Regular cardiac myocyte (primary cell): ENCODE results near the gene MLLT6. TPM values are rescaled to one million over a fixed set of nuclear protein-coding genes. Genes with fewer than 3 reads are reported as not detected.

Experiments used
- total RNA-seq: library from RNA; depleted of rRNA; stranded (reverse); fragments of >200 nt; gene quantifications from 2 replicates; pipeline ENCODE4 v1.2.3, GENCODE V29; 2014

Gene MLLT6
- total RNA-seq: 15.7 and 25.4 TPM in 2 replicates

GRCh38 chr17:38704606-38705522 lies at the start of gene MLLT6:
Gene MLLT6 (plus strand): TSS chr17:38705273. CDS start chr17:38705633, 360 bp downstream.

GRCh38 chr17:38674749-38675615 lies 30.1 kb upstream of the MLLT6 start, which contains the start of gene EPOP:
Gene EPOP (minus strand): TSS chr17:38674957. CDS start chr17:38674495, 462 bp downstream.

DNA sequence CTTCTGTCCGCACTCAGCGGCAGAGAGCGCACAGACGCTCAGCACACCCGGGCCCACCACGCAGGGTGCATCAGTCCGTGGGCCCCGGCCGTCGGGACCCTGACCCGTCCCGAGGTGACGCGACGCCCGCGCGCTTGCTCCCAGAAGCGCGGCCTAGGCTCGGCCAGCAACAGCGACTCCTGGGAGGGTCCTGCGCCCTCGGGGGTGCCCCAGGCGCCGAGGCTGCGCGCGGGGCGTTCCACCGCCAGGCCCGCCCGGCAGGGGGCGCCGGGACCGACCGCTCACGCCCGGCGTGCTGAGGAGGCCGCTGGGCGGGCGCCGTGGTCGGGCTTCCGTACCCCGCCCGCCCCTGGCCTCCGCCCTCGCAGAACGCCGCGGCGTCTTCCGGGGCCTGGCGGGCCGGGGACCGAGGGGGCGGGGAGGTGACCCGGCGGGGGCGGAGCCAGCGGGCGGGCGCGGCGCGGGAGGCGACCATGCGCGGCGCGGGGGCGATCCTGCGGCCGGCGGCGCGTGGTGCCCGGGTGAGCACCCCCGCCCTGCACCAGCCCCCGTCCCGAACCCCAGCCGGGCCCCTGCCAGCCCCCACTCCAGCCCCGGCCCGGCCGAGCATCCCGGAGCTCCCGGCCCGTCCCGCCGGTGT lies 24.9 kb downstream of the MLLT6 start, which contains the start of gene CISD3:
CISD3 (plus strand) TSS at position 456 of the 640 bp plus-strand sequence; CDS start at position 474, 18 bp downstream.

DNA sequence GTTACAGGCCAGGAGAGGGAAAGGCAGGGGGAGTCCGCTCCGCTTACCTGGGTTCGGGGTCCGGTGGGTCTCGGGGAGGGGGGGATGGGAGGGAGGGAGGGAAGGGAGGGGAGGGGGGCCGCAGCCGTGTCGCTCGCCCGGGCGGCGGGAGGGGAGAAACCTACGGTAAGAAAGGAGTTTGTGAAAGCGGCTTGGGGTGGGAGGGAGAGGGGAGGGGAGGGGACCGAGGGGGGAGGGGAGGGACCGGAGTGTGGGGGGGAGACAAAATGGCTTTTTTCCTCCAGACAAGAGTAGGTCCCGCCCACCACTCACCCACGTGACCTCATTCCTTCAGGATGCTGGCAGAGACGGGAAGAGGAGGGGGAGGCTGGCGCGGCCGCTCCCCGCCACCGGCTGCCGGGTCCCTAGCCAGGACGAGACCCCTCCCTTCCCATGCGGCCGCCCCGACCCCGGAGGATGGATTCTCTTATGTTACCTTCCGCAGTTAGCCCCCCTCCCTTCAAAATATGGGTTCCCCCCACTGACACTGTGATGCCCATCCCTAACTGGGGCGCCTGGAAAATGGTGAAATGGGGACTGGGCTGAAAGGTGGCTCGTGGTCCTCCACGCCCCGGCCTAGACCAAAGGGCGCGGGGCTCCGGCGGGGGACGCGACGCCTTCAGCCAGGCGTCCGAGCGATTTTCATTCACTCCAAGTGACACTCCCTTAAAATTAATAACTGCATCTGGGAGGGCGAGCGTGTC lies 43.2 kb downstream of the MLLT6 start, which contains the start of gene PCGF2:
PCGF2 (minus strand) TSS at position 188 of the 743 bp plus-strand sequence. CDS start 7,934 bp downstream, outside the sequence.

GRCh38 chr17:38752308-38753070 lies 47.4 kb downstream of the MLLT6 start, which contains the start of gene PSMB3:
Gene PSMB3 (plus strand): TSS chr17:38752741. CDS start chr17:38752827, 86 bp downstream.

Other genes starting within 250 kb of the MLLT6 start
- under 0.01 TPM in 1 of 2 replicates, not detected in the other for gene SRCIN1, start 99.3 kb upstream of the MLLT6 start, total RNA-seq
- gene EPOP, start 30.3 kb upstream of the MLLT6 start, total RNA-seq: 1.1 and 1.5 TPM in 2 replicates
- gene CISD3, start 25.1 kb downstream of the MLLT6 start, total RNA-seq: 3.9 and 11.1 TPM in 2 replicates
- gene PCGF2, start 43.1 kb downstream of the MLLT6 start, total RNA-seq: 1.7 and 1.9 TPM in 2 replicates
- gene PSMB3, start 47.5 kb downstream of the MLLT6 start, total RNA-seq: 157 and 293 TPM in 2 replicates
- gene PIP4K2B, start 94.3 kb downstream of the MLLT6 start, total RNA-seq: 68.8 and 87.6 TPM in 2 replicates
- gene CWC25, start 120.0 kb downstream of the MLLT6 start, total RNA-seq: 6.8 and 9.6 TPM in 2 replicates
- gene RPL23, start 148.4 kb downstream of the MLLT6 start, total RNA-seq: 1,598 and 1,625 TPM in 2 replicates
- gene LASP1, start 164.8 kb downstream of the MLLT6 start, total RNA-seq: 138 and 228 TPM in 2 replicates